GM12892 (cell line): Measurements from ENCODE around the gene CLEC18C.
"Not testable (repeated sequence)": the region's sequence is repeated elsewhere in the genome, so short reads cannot be mapped to it uniquely, and the experiment has no call there.

ENCODE experiments used
- POLR2A ChIP-seq: IDR thresholded peaks from 2 replicates; pipeline ENCODE4 v1.6.1; 2011; ENCODE audit warnings: low read depth, low read length, control low read depth
- POLR2AphosphoS5 ChIP-seq: IDR thresholded peaks from 2 replicates; pipeline ENCODE4 v1.6.1; 2011; ENCODE audit warnings: low read depth, low read length, control low read depth
- TAF1 ChIP-seq: IDR thresholded peaks from 2 replicates; pipeline ENCODE4 v1.6.1; 2011; ENCODE audit warnings: low read depth, mild to moderate bottlenecking, control low read depth, low read length, borderline replicate concordance

GRCh38 chr16:70154736-70155135 lies 18.9 kb upstream of the CLEC18C start:
- TF ChIP-seq POLR2A, TAF1, POLR2AphosphoS5: not testable (repeated sequence)
